Heart left ventricle (tissue), 13 donors: ENCODE results near the gene RAI1.

Experiments used
- POLR2A ChIP-seq, 2 donors: fragments of 450-650 bp; IDR thresholded peaks; one replicate each; pipeline ENCODE4 v1.6.1; 2017; ENCODE audit warnings: antibody characterized with exemption in 2 of 2, mild to moderate bottlenecking in 2 of 2, moderate library complexity in 2 of 2
- TF ChIP-seq, protein P1 (sequence below), 12 donors: fragments of 200-600 bp; sonication (generic) in 4 of 12; IDR thresholded peaks; one replicate each; pipeline versions ENCODE4 v1.5.0 to v1.8.0; 2018 to 2022; ENCODE audit warnings: antibody characterized with exemption in 12 of 12, mild to moderate bottlenecking in 5 of 12
- donor health status: ischemic (EF 13 %, LVEDD 7.1; RV severe dilation, severe dysfunction).
- donor health status: DM: no; HTN: yes; CAD: no.
- donor health status: DM: no; HTN: no; CAD: no.
- donor health status: ischemic (EF 25% LVEDD 6.9; RV normal size, moderate dysfunction).
- donor health status: ischemic (EF 25% LVEDD 5.7; RV mildly dilated, moderate dysfunction).
- donor health status: ischemic (EF 35%, LVEDD 5.7; RV mildly dilated, moderate dysfunction).
- donor health status: nonischemic (EF 11% LVEDD 7.7; RV severe dilation, severe dysfunction).
- donor health status: DM: yes; HTN: yes; CAD: no.
- donor health status: PGD.
- donor health status: ischemic (EF 29% LVEDD 5.4; RV normal size, mild dysfunction).
- donor health status: nonischemic (EF 23%, LVEDD 6.1; RV moderate dilation, normal function).

- TF ChIP-seq, protein P1, sequence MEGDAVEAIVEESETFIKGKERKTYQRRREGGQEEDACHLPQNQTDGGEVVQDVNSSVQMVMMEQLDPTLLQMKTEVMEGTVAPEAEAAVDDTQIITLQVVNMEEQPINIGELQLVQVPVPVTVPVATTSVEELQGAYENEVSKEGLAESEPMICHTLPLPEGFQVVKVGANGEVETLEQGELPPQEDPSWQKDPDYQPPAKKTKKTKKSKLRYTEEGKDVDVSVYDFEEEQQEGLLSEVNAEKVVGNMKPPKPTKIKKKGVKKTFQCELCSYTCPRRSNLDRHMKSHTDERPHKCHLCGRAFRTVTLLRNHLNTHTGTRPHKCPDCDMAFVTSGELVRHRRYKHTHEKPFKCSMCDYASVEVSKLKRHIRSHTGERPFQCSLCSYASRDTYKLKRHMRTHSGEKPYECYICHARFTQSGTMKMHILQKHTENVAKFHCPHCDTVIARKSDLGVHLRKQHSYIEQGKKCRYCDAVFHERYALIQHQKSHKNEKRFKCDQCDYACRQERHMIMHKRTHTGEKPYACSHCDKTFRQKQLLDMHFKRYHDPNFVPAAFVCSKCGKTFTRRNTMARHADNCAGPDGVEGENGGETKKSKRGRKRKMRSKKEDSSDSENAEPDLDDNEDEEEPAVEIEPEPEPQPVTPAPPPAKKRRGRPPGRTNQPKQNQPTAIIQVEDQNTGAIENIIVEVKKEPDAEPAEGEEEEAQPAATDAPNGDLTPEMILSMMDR (IDR thresholded peaks at IDR 0.05) = no peak
- no peak for TF ChIP-seq POLR2A (IDR thresholded peaks at IDR 0.05)
Observed at GRCh38 chr17:17696882-17697633, 15.8 kb downstream of the RAI1 start.
